KG1 (cell line): ENCODE results near the gene RAB6B.
A peak's percentile ranks its signal among the peaks of the same experiment; 100 is the strongest.

ENCODE experiments used
- DNase-seq: peaks from one replicate; lab custom pipeline; 2025; lab: John Stamatoyannopoulos, UW

The RAB6B gene

GRCh38 chr3:133930341-133930933, 34.8 kb upstream of the RAB6B start:
- no peak for DNase-seq

- no peak for DNase-seq
Observed at GRCh38 chr3:133928903-133929607, 33.4 kb upstream of the RAB6B start.

- DNase-seq, result no peak
Observed at GRCh38 chr3:133928136-133928893, 32.6 kb upstream of the RAB6B start.

- DNase-seq, result peak; percentile 42
Observed at GRCh38 chr3:133927540-133928066, 31.9 kb upstream of the RAB6B start.

GRCh38 chr3:133926736-133927539, 31.3 kb upstream of the RAB6B start:
- no peak for DNase-seq

- no peak for DNase-seq
Observed at GRCh38 chr3:133925960-133926735, 30.5 kb upstream of the RAB6B start.

- no peak for DNase-seq
Observed at GRCh38 chr3:133924041-133924440, 28.4 kb upstream of the RAB6B start.

- DNase-seq, result no peak
Observed at GRCh38 chr3:133921592-133921991, 25.9 kb upstream of the RAB6B start.

GRCh38 chr3:133917144-133917543, 21.5 kb upstream of the RAB6B start:
- DNase-seq, result no peak

GRCh38 chr3:133915685-133916658, 20.3 kb upstream of the RAB6B start:
- DNase-seq, result no peak

GRCh38 chr3:133914839-133915600, 19.3 kb upstream of the RAB6B start:
- DNase-seq, result no peak

- no peak for DNase-seq
Observed at GRCh38 chr3:133910422-133910821, 14.7 kb upstream of the RAB6B start.

- no peak for DNase-seq
Observed at GRCh38 chr3:133905376-133905775, 9.7 kb upstream of the RAB6B start.

- DNase-seq, result no peak
Observed at GRCh38 chr3:133901847-133902246, 6.2 kb upstream of the RAB6B start.

GRCh38 chr3:133901083-133901482, 5.4 kb upstream of the RAB6B start:
- no peak for DNase-seq

GRCh38 chr3:133899311-133899710, 3.6 kb upstream of the RAB6B start:
- no peak for DNase-seq

- no peak for DNase-seq
Observed at GRCh38 chr3:133897547-133897946, 1.9 kb upstream of the RAB6B start.

GRCh38 chr3:133896002-133896761, 500 bp upstream of the RAB6B start:
- DNase-seq, result no peak
